Panc1 (cell line): ENCODE results near the gene ANG.

Experiments used
- CTCF ChIP-seq: fragments of 450-650 bp; IDR thresholded peaks from 2 replicates; pipeline ENCODE4 v1.5.1; 2017; ENCODE audit warnings: mild to moderate bottlenecking
- TF ChIP-seq, protein P1 (sequence below), 2 experiments: IDR thresholded peaks; 2 replicates each; pipeline ENCODE4 v1.6.1; 2011 to 2012; ENCODE audit warnings: low read depth in 2 of 2, control low read depth in 1 of 2, low read length in 1 of 2, mild to moderate bottlenecking in 1 of 2, moderate library complexity in 1 of 2; ENCODE audit not compliant: insufficient read depth in 1 of 2

- no peak for TF ChIP-seq CTCF
- TF ChIP-seq, protein P1, sequence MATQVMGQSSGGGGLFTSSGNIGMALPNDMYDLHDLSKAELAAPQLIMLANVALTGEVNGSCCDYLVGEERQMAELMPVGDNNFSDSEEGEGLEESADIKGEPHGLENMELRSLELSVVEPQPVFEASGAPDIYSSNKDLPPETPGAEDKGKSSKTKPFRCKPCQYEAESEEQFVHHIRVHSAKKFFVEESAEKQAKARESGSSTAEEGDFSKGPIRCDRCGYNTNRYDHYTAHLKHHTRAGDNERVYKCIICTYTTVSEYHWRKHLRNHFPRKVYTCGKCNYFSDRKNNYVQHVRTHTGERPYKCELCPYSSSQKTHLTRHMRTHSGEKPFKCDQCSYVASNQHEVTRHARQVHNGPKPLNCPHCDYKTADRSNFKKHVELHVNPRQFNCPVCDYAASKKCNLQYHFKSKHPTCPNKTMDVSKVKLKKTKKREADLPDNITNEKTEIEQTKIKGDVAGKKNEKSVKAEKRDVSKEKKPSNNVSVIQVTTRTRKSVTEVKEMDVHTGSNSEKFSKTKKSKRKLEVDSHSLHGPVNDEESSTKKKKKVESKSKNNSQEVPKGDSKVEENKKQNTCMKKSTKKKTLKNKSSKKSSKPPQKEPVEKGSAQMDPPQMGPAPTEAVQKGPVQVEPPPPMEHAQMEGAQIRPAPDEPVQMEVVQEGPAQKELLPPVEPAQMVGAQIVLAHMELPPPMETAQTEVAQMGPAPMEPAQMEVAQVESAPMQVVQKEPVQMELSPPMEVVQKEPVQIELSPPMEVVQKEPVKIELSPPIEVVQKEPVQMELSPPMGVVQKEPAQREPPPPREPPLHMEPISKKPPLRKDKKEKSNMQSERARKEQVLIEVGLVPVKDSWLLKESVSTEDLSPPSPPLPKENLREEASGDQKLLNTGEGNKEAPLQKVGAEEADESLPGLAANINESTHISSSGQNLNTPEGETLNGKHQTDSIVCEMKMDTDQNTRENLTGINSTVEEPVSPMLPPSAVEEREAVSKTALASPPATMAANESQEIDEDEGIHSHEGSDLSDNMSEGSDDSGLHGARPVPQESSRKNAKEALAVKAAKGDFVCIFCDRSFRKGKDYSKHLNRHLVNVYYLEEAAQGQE (IDR thresholded peaks at IDR 0.05; ENCODE audit: insufficient read depth in 1 of 2, low read depth in 2 of 2, low read length in 1 of 2): no peak
Measured at GRCh38 chr14:20681348-20682126, 7.0 kb upstream of the ANG start.
